Tibial nerve (tissue), 4 donors: ENCODE data around the gene TBL1XR1. TPM values are rescaled to one million over a fixed set of nuclear protein-coding genes. Genes with fewer than 3 reads are reported as not detected.
"Not testable (repeated sequence)": the region's sequence is repeated elsewhere in the genome, so short reads cannot be mapped to it uniquely, and the experiment has no call there.

ENCODE experiments used
- DNase-seq, 2 donors: peaks; one replicate each; pipeline ENCODE4 v3.0.0-alpha.2; 2019; ENCODE audit warnings: low spot score in 2 of 2
- H3K27ac ChIP-seq, 4 donors: fragments of 200-600 bp; sonication (generic) in 3 of 4; one replicate each; pipeline ENCODE4 v1.5.1; 2017 to 2019; ENCODE audit warnings: mild to moderate bottlenecking in 1 of 4
- H3K27me3 ChIP-seq, 2 donors: fragments of 200-600 bp; sonication (generic) in 1 of 2; one replicate each; pipeline versions ENCODE4 v1.5.1 to v1.6.0; 2017 to 2019
- H3K36me3 ChIP-seq, 3 donors: fragments of 200-600 bp; sonication (generic); one replicate each; pipeline ENCODE4 v1.5.1; 2018 to 2019
- H3K4me1 ChIP-seq, 4 donors: fragments of 200-600 bp; sonication (generic) in 3 of 4; one replicate each; pipeline ENCODE4 v1.5.1; 2017 to 2019
- H3K4me3 ChIP-seq, 4 donors: fragments of 200-600 bp; sonication (generic) in 3 of 4; one replicate each; pipeline ENCODE4 v1.5.1; 2017 to 2019; ENCODE audit warnings: mild to moderate bottlenecking in 1 of 4, moderate library complexity in 1 of 4
- H3K9me3 ChIP-seq, 4 donors: fragments of 200-600 bp; sonication (generic) in 3 of 4; one replicate each; pipeline ENCODE4 v1.5.1; 2017 to 2019
- CTCF ChIP-seq, 5 experiments: fragments of 200-600 bp in 3 of 5; fragments of 450-650 bp in 2 of 5; sonication (generic) in 3 of 5; IDR thresholded peaks; one replicate each; pipeline ENCODE4 v1.5.1; 2016 to 2019; ENCODE audit warnings: antibody characterized with exemption in 5 of 5, mild to moderate bottlenecking in 3 of 5, moderate library complexity in 2 of 5
- EP300 ChIP-seq, 2 donors: sonication (generic); formaldehyde crosslinking; IDR thresholded peaks; one replicate each; pipeline ENCODE4 v1.6.1; 2017; ENCODE audit warnings: antibody characterized with exemption in 2 of 2, mild to moderate bottlenecking in 1 of 2
- POLR2A ChIP-seq, 2 donors: fragments of 450-650 bp; IDR thresholded peaks; one replicate each; pipeline ENCODE4 v1.6.1; 2017; ENCODE audit warnings: antibody characterized with exemption in 2 of 2, mild to moderate bottlenecking in 2 of 2, moderate library complexity in 2 of 2
- WGBS, 2 donors: methylation state at CpG; one replicate each; pipeline ENCODE4 v1.1.5; 2018; 5-methylcytosine and 5-hydroxymethylcytosine counted together
- total RNA-seq, 4 donors: library from RNA; depleted of rRNA; stranded (reverse); fragments of >200 nt; gene quantifications; one replicate each; pipeline ENCODE4 v1.1.0, GENCODE V29; 2016

The TBL1XR1 gene
- total RNA-seq, 4 donors from 2014 or later, result 57.1 to 66.3 (median 62.8) TPM

- Histone ChIP-seq H3K27me3 (no peaks in the 10 kb centered on the region), H3K4me1 (peaks cover 0 to 7% (median 0%) of the 10 kb centered on the region in 4 donors), H3K36me3 (no peaks in the 10 kb centered on the region), H3K4me3 (no peak overlapping the region), H3K9me3 (peaks cover 0 to 5% (median 0%) of the 10 kb centered on the region in 4 donors), H3K27ac (no peak overlapping the region)
- WGBS, 2 donors, result 71 to 76% methylated on average over 3 of the region's 3 CpGs
- DNase-seq, result no peak
- TF ChIP-seq EP300 (IDR thresholded peaks at IDR 0.05) (no peak), POLR2A (IDR thresholded peaks at IDR 0.05) (no peak), CTCF (IDR thresholded peaks at IDR 0.05) (no peak)
Observed at GRCh38 chr3:177208781-177209180, 11.5 kb upstream of the TBL1XR1 start.

- Histone ChIP-seq H3K4me3 (no peak overlapping the region), H3K36me3 (no peaks in the 10 kb centered on the region), H3K4me1 (peaks cover 0 to 7% (median 0%) of the 10 kb centered on the region in 4 donors), H3K9me3 (peaks cover 0 to 9% (median 0%) of the 10 kb centered on the region in 4 donors), H3K27ac (no peak overlapping the region), H3K27me3 (no peaks in the 10 kb centered on the region)
- no peak for TF ChIP-seq CTCF (IDR thresholded peaks at IDR 0.05)
- 71 to 84% methylated on average over 6 of the region's 6 CpGs for WGBS, 2 donors
- no peak for DNase-seq
Observed at GRCh38 chr3:177208223-177208622, 10.9 kb upstream of the TBL1XR1 start.

- DNase-seq, result no peak
- TF ChIP-seq EP300 (IDR thresholded peaks at IDR 0.05), result no peak
- no peak for TF ChIP-seq CTCF (IDR thresholded peaks at IDR 0.05)
- TF ChIP-seq POLR2A (IDR thresholded peaks at IDR 0.05), result no peak
- Histone ChIP-seq H3K9me3 (peaks cover 0 to 9% (median 0%) of the 10 kb centered on the region in 4 donors), H3K27me3 (no peaks in the 10 kb centered on the region), H3K4me3 (no peak overlapping the region), H3K27ac (no peak overlapping the region), H3K4me1 (peaks cover 0 to 7% (median 0%) of the 10 kb centered on the region in 4 donors), H3K36me3 (no peaks in the 10 kb centered on the region)
- 87 to 92% methylated on average over 4 of the region's 4 CpGs for WGBS, 2 donors
Observed at GRCh38 chr3:177206936-177207335, 9.7 kb upstream of the TBL1XR1 start.

- Histone ChIP-seq H3K4me1 (peaks cover 0 to 1% (median 0%) of the 10 kb centered on the region in 4 donors), H3K27me3 (no peaks in the 10 kb centered on the region), H3K27ac (no peak overlapping the region), H3K4me3 (no peak overlapping the region), H3K9me3 (peaks cover 0 to 9% (median 0%) of the 10 kb centered on the region in 4 donors), H3K36me3 (no peaks in the 10 kb centered on the region)
- no peak for DNase-seq
- WGBS, 2 donors, result 92 to 95% methylated on average over 24 to 34 of the region's 43 CpGs
- TF ChIP-seq EP300 (IDR thresholded peaks at IDR 0.05), result no peak
- TF ChIP-seq CTCF (IDR thresholded peaks at IDR 0.05), result no peak
- TF ChIP-seq POLR2A (IDR thresholded peaks at IDR 0.05), result no peak
Observed at GRCh38 chr3:177203689-177204395, 6.6 kb upstream of the TBL1XR1 start.

- H3K4me1 ChIP-seq, H3K27ac ChIP-seq, H3K36me3 ChIP-seq, DNase-seq, H3K4me3 ChIP-seq, H3K9me3 ChIP-seq, H3K27me3 ChIP-seq: not testable (repeated sequence)
- 93 to 95% methylated on average over 4 of the region's 4 CpGs for WGBS, 2 donors
Observed at GRCh38 chr3:177203016-177203415, 5.7 kb upstream of the TBL1XR1 start.
